ENCODE results near the gene ACVR1C.
A peak's percentile ranks its signal among the peaks of the same experiment; 100 is the strongest.

ACVR1C gene

GRCh38 chr2:157628477-157629415 lies at the start of gene ACVR1C:
ACVR1C (minus strand) TSS chr2:157628864; CDS start chr2:157628644, 220 bp downstream.
- DNase-seq: peak; percentile 62 to 86 (median 68)

- no peak for DNase-seq
Observed at GRCh38 chr2:157677941-157678340, 49.3 kb upstream of the ACVR1C start.

DNA sequence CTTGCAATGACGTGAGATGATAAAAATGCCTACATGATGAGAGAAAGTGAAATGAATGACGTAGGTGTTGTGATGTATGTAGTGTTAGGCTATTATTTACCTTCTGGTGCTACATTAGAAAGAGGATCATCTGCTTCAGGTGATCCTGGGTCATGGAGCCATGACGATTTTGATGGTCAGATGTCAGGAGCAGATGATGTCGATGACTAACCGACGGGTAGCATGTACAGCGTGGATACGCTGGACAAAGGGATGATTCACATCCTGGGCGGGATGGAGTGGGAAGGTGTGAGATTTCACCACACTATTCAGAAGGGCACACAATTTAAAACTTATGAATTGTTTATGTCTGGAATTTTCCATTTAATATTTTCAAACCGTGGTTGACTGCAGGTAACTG lies 43.5 kb upstream of the ACVR1C start:
- DNase-seq: no peak

- no peak for DNase-seq
Observed at GRCh38 chr2:157662401-157662800, 33.7 kb upstream of the ACVR1C start.

- no peak for DNase-seq
Observed at GRCh38 chr2:157661776-157662175, 33.1 kb upstream of the ACVR1C start.

DNA sequence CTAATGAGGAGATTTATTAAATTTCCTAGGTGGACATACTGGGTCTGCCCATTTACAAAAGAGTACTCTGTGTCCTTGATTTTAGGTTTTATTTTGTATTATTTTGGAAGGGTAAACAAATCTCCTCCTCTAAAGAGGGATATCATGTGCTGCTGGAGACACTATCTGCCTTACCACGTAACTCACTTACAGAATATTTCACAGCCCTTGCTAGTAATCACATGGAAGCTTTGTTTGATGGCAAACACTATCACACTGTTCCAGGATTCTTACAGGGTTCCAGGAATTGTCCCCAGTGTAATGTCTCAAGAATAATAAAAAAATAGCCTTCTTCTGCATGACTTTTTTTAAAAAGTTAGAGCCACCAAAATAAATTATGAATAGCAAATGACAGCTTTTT lies 29.2 kb upstream of the ACVR1C start:
- DNase-seq: no peak

- no peak for DNase-seq
Observed at GRCh38 chr2:157657101-157657500, 28.4 kb upstream of the ACVR1C start.

- DNase-seq: no peak
Observed at GRCh38 chr2:157644776-157645175, 16.1 kb upstream of the ACVR1C start.

- no peak for DNase-seq
Observed at GRCh38 chr2:157631861-157632260, 3.2 kb upstream of the ACVR1C start.

GRCh38 chr2:157627594-157628476 lies 829 bp downstream of the ACVR1C start:
- DNase-seq: peak in 2 of 3 donors; percentile 18 to 26

DNA sequence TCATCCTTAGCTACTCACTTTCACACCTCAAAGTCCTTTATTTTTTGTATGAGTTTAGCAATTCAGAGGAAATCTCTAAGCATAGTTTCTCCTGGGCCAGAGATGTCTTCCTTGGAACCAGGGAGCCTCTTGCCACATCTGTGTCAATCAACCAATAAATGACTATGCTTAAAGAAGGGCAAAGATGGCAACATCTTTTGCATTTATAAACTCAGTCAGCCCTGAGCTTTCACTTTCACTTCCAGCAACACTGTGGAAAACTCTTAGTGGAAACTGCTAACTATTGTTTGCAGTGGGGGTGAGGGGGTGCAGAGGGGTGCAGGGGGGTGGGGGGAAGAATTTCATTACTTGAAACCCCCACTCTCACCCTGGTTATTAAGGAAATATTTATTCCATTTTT lies 3.4 kb downstream of the ACVR1C start:
- peak in 2 of 3 donors; percentile 10 to 14 for DNase-seq

GRCh38 chr2:157620956-157621355 lies 7.7 kb downstream of the ACVR1C start:
- DNase-seq: no peak

GRCh38 chr2:157611726-157612125 lies 16.9 kb downstream of the ACVR1C start:
- DNase-seq: no peak

- DNase-seq: no peak
Observed at GRCh38 chr2:157611110-157611509, 17.6 kb downstream of the ACVR1C start.

GRCh38 chr2:157606534-157606933 lies 22.1 kb downstream of the ACVR1C start:
- DNase-seq: no peak

DNA sequence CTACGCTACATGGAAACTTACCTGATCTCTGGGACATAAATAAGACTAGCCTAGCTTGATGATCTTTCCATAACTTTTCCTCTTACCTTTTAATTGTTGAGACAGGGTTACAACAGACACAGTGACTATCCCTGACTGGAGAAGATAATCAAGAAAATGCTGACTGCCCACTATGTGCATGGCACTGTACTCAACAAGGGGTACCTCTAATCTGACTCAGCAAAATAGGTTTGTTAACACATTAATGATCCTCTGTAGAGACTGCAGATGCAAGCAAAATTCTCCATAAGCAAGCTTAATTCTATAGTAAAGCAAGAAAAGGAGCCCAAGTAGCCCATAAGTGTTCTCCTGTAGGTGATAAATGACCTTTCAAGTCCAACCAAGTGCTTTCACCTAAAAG lies 25.5 kb downstream of the ACVR1C start:
- DNase-seq: no peak

DNA sequence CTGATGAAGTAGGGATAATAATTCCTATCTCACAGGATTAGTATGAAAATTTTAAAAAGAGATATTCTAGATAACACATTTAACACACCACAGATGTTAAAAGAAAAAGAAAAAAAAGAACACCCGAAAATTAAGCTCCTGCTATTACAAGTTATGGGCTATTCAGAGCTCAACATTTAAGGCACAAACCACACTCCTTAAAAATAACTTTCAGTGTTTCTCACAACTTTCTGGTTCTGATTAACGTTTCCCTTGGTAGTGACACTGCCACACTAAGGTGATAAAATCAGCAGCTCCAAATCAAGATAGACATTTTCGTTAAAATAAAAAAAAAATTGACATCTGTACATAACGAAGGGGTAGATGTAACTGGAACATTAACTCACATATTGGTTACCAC lies 26.9 kb downstream of the ACVR1C start:
- DNase-seq: no peak

- DNase-seq: peak; percentile 27 to 69 (median 48)
Observed at GRCh38 chr2:157596992-157597681, 31.5 kb downstream of the ACVR1C start.

- no peak for DNase-seq
Observed at GRCh38 chr2:157593411-157593810, 35.3 kb downstream of the ACVR1C start.

- peak; percentile 11 to 26 (median 25) for DNase-seq
Observed at GRCh38 chr2:157592948-157593347, 35.7 kb downstream of the ACVR1C start.

- DNase-seq: no peak
Observed at GRCh38 chr2:157592374-157592773, 36.3 kb downstream of the ACVR1C start.

- DNase-seq: no peak
Observed at GRCh38 chr2:157587576-157587975, 41.1 kb downstream of the ACVR1C start.

- no peak for DNase-seq
Observed at GRCh38 chr2:157574165-157574564, 54.5 kb downstream of the ACVR1C start.
